Amniotic epithelial cell (primary cell): ENCODE measurements around the gene HDAC2.

Source experiments
- DNase-seq: peaks from one replicate; pipeline ENCODE4 v3.0.0-alpha.2; 2010; ENCODE audit warnings: low read depth

The HDAC2 gene

DNA sequence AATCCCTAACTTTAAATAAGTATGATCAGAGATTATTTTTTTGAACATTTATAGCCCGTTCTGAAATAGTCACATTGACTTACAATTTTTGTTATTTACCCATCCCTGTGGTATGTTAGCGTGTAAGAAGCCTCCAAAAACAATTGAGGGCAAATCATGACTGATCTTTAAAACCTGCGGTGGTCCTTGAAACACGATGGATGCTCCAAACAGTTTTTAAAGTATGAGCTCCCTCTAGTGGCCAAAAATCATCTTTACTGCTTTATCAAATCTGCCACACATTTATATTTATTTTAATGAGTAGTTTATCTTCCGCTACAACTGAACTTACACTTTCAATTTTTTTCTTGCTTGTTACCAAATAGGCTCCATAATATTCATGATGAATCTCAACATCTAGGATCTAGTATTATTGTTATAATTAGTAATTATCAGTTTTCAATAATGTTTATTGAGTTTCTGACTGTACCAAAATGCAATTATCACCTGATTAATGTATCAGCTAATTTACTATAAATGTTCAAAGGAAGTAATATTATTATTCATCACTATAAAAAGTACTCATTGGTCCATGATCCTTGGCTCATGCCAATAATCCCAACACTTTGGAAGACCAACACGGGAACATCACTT is 61.6 kb downstream of the HDAC2 start:
- DNase-seq: peak; percentile 64

- DNase-seq: peak; percentile 53
Observed at GRCh38 chr6:113908801-113909200, 62.1 kb downstream of the HDAC2 start.

DNA sequence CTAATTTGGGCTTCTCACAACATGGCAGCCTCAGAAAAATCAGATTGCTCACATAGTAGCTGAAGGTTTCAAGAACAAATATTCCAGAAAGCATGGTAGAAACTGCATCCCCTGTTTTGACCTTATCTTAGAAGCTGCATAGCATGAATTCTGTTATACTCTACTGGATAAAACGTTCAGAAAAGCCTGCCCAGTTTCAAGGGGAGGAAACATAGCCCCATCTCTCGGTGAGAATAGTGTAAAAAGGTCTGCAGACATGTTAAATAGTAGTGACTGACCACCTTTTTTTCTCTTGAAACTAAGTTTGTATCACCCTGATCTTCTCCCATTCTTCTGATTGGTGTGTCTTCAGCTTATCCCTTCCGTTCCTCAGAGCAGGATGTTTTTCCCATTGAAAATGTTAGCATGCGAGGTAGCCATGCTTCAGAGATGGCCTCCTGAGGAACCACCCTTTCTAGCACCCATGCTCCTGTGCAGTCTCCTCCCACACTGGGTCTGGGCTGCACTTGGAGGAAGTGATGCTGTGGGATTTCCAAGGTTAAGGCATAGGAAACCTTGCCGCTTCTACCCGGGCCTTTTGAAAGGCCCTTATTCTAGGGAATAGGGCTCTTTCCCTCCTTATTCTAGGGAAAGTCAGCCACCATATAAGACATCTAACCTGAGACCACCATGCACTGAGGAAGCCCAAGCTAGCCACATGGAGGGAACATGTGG is 63.7 kb downstream of the HDAC2 start:
- peak; percentile 42 for DNase-seq

DNA sequence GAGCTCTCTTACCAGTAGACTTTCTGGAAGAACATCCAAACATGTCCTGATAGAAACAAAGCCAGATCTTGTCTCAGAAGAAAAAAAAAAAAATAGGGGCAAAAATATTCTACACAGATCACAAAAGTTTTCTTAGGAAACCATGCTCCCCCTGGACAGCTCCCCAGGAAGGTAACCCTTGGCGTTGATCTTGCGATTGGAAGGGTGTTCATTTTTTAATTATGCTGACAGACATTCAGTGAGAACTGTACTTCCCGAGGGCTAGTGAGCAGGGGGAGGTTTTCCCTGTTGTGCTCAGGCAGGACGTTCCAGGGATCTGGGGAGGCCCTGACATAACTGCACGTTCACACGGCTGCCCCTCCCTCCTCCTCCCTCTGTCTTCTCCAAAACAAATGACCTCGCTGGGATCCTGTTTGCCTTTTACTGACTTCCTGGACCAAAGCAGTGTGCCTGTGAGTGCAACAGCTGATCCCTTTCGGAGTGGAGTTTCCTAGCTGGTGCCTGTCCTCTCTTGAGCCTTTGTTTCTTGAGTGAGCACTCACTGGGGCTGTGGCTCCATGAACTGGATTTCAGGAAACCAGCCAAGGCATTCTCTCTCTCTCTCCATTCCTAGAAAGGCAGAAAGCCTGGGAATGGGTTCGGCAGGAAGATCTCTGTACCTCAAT is 67.2 kb downstream of the HDAC2 start:
- DNase-seq: peak; percentile 56

GRCh38 chr6:113901482-113901881 is 69.5 kb downstream of the HDAC2 start:
- DNase-seq: peak; percentile 66

- DNase-seq: peak; percentile 51
Observed at GRCh38 chr6:113894712-113895674, 76.0 kb downstream of the HDAC2 start.

DNA sequence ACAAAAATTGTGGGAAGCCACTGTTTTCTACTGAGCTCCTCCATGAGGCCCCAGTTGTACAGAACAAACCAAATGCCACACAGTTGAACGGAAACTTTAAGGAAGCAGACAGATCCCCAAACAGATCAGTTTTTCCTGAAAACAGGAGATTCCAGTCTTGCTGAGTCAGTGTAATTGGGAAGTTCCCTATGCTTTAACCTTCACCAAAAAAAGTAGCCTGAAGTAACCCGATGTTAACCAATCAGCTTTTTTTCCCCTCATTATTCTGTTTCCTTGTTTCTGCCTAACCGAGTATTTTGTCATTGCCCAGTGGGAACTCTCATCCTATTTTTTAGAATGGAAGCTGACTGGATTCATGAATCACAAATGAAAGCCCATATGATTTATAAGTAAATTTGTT is 77.1 kb downstream of the HDAC2 start:
- no peak for DNase-seq

- no peak for DNase-seq
Observed at GRCh38 chr6:113893451-113893850, 77.5 kb downstream of the HDAC2 start.

DNA sequence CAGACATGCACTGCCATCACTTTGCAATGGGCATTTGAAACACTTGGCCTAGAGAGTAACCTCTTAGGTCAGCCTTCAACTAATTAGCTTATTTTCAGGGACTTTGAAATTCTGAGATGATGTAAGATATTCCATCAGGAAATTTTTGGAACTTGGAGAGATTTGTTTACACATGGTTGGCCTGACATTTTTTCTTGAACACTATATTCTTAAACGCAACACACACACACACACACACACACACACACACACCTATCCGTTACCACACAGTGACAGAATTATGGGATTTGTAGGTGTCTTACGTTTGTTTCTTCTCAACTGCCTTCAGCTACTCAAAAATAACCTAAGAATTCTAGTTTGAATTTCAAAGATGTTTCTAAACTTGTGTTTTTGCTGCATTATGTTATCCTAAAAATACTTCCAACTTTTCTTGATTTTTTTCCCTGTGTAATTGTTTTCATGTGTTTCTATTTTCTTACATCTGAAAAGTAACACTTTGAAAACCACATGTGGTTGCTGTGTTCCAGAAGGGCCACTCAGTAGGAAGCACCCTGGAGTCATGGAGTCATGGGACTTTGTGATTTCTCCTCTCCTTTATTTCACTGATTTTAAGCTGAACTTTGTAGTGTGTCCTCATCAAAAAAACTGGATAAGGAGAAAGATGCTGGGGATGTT is 81.9 kb downstream of the HDAC2 start:
- DNase-seq: no peak

- no peak for DNase-seq
Observed at GRCh38 chr6:113888493-113888892, 82.5 kb downstream of the HDAC2 start.

GRCh38 chr6:113886512-113886911 is 84.4 kb downstream of the HDAC2 start:
- DNase-seq: no peak

DNA sequence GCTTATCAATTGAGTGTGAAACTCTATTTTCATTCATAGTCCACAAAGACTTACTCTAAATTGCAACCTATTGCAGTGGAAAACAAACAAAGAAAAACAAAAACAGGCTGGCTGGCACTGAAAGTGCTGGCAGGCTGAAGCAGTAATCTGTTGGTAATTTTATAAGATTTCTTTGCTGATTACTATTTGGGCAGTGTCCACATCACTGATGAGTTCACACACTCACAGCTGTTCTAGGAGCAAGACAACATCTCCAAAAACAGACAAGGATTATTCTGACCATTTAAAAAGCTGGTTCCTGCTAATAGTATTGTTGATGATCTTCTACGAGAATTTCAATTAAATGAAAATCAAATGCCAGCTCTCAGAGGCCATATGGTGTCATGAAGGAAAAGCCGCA is 86.9 kb downstream of the HDAC2 start:
- DNase-seq: no peak
